H9 (cell line): Measurements from ENCODE around the gene IL1RAPL1. TPM values are rescaled to one million over a fixed set of nuclear protein-coding genes. Genes with fewer than 3 reads are reported as not detected.

Experiments used
- DNase-seq: peaks from one replicate; pipeline ENCODE4 v3.0.0-alpha.2; 2017
- H2AFZ ChIP-seq: one replicate; pipeline ENCODE4 v1.6.1; 2013; ENCODE audit warnings: mild to moderate bottlenecking, low read length, control low read depth, moderate library complexity
- H2AK5ac ChIP-seq: 2 replicates; pipeline ENCODE4 v1.6.1; 2013; ENCODE audit warnings: low read length, control low read depth, mixed read lengths; ENCODE audit not compliant: insufficient read length
- H2BK120ac ChIP-seq: one replicate; pipeline ENCODE4 v1.6.1; 2013; ENCODE audit warnings: low read depth, mild to moderate bottlenecking, low read length, control low read depth, inconsistent platforms; ENCODE audit not compliant: poor library complexity, severe bottlenecking
- H2BK12ac ChIP-seq: 2 replicates; pipeline ENCODE4 v1.6.1; 2013; ENCODE audit warnings: low read length, control low read depth, mixed read lengths, low read depth; ENCODE audit not compliant: insufficient read length
- H2BK15ac ChIP-seq: 2 replicates; pipeline ENCODE4 v1.6.1; 2013; ENCODE audit warnings: low read depth, low read length, control low read depth
- H2BK20ac ChIP-seq: one replicate; pipeline ENCODE4 v1.6.1; 2013; ENCODE audit warnings: low read depth, mild to moderate bottlenecking, low read length, control low read depth, inconsistent platforms; ENCODE audit not compliant: poor library complexity, severe bottlenecking
- H2BK5ac ChIP-seq: 2 replicates; pipeline ENCODE4 v1.6.1; 2013; ENCODE audit warnings: low read length, control low read depth, mixed read lengths; ENCODE audit not compliant: insufficient read length
- H3K14ac ChIP-seq: 2 replicates; pipeline ENCODE4 v1.6.1; 2013; ENCODE audit warnings: low read length, control low read depth; ENCODE audit not compliant: insufficient read depth
- H3K18ac ChIP-seq: 2 replicates; pipeline ENCODE4 v1.6.1; 2013; ENCODE audit warnings: low read depth, mild to moderate bottlenecking, mixed read lengths, low read length, control low read depth; ENCODE audit not compliant: insufficient read length
- H3K23ac ChIP-seq: 2 replicates; pipeline ENCODE4 v1.6.1; 2013; ENCODE audit warnings: low read length, control low read depth, mixed read lengths, low read depth; ENCODE audit not compliant: insufficient read length
- H3K23me2 ChIP-seq: 2 replicates; pipeline ENCODE4 v1.6.1; 2013; ENCODE audit warnings: low read depth, mild to moderate bottlenecking, mixed read lengths, low read length, control low read depth; ENCODE audit not compliant: insufficient read length, poor library complexity, severe bottlenecking
- H3K27ac ChIP-seq: 2 replicates; pipeline ENCODE4 v1.5.1; 2013; ENCODE audit warnings: low read length, control low read depth, mixed read lengths, low read depth; ENCODE audit not compliant: insufficient read length
- H3K27me3 ChIP-seq: 2 replicates; pipeline ENCODE4 v1.6.1; 2013; ENCODE audit warnings: low read length, control low read depth, inconsistent platforms; ENCODE audit not compliant: insufficient read depth
- H3K4ac ChIP-seq: 2 replicates; pipeline ENCODE4 v1.6.1; 2013; ENCODE audit warnings: low read depth, mild to moderate bottlenecking, control low read depth, inconsistent platforms, low read length, moderate library complexity
- H3K4me1 ChIP-seq: 2 replicates; pipeline ENCODE4 v1.6.1; 2013; ENCODE audit warnings: low read length, control low read depth, inconsistent platforms; ENCODE audit not compliant: insufficient read depth
- H3K4me2 ChIP-seq: 2 replicates; pipeline ENCODE4 v1.6.1; 2013; ENCODE audit warnings: low read length, control low read depth, mixed read lengths; ENCODE audit not compliant: insufficient read length, insufficient read depth
- H3K56ac ChIP-seq: 2 replicates; pipeline ENCODE4 v1.6.1; 2013; ENCODE audit warnings: low read depth, mild to moderate bottlenecking, mixed read lengths, low read length, control low read depth; ENCODE audit not compliant: insufficient read length
- H3K79me1 ChIP-seq: 2 replicates; pipeline ENCODE4 v1.6.1; 2013; ENCODE audit warnings: low read depth, mild to moderate bottlenecking, moderate library complexity, low read length, control low read depth, inconsistent platforms; ENCODE audit not compliant: insufficient read depth, poor library complexity, severe bottlenecking
- H3K79me2 ChIP-seq: 2 replicates; pipeline ENCODE4 v1.6.1; 2013; ENCODE audit warnings: low read length, control low read depth, inconsistent platforms; ENCODE audit not compliant: insufficient read depth
- H3K9ac ChIP-seq: 2 replicates; pipeline ENCODE4 v1.6.1; 2013; ENCODE audit warnings: low read length, control low read depth, mixed read lengths; ENCODE audit not compliant: insufficient read length; ENCODE audit errors: extremely low read depth
- H3K9me3 ChIP-seq: one replicate; pipeline ENCODE4 v1.6.1; 2013; ENCODE audit warnings: low read depth, low read length, inconsistent platforms; ENCODE audit not compliant: control insufficient read depth
- H3T11ph ChIP-seq: one replicate; pipeline ENCODE4 v1.6.1; 2013; ENCODE audit warnings: mild to moderate bottlenecking, low read length, control low read depth, inconsistent platforms
- H4K20me1 ChIP-seq: one replicate; pipeline ENCODE4 v1.6.1; 2013; ENCODE audit not compliant: control insufficient read depth, insufficient read length, insufficient read depth
- H4K5ac ChIP-seq: 2 replicates; pipeline ENCODE4 v1.6.1; 2013; ENCODE audit warnings: low read depth, mild to moderate bottlenecking, mixed read lengths, low read length, control low read depth; ENCODE audit not compliant: insufficient read length
- H4K8ac ChIP-seq: replicated peaks from 2 replicates; pipeline ENCODE4 v1.6.1; 2013; ENCODE audit warnings: low read length, control low read depth, mixed read lengths, low read depth; ENCODE audit not compliant: insufficient read length
- H4K91ac ChIP-seq: 2 replicates; pipeline ENCODE4 v1.6.1; 2013; ENCODE audit warnings: low read depth, mild to moderate bottlenecking, moderate library complexity, mixed read lengths, low read length, control low read depth; ENCODE audit not compliant: insufficient read length
- H3K27ac Mint-ChIP-seq, 3 experiments: 2 replicates in 2 of 3; 3 replicates in 1 of 3; pipeline ENCODE4 v1.8.0; 2020 to 2021; ENCODE audit warnings: mixed read lengths in 3 of 3, mild to moderate bottlenecking in 1 of 3, moderate library complexity in 1 of 3
- H3K27me3 Mint-ChIP-seq: 2 replicates; pipeline ENCODE4 v1.8.0; 2021; ENCODE audit warnings: low read depth, mild to moderate bottlenecking, moderate library complexity, mixed read lengths
- H3K36me3 Mint-ChIP-seq, 3 experiments: 2 replicates in 2 of 3; 3 replicates in 1 of 3; pipeline ENCODE4 v1.8.0; 2020 to 2021; ENCODE audit warnings: low read depth in 3 of 3, mixed read lengths in 3 of 3; ENCODE audit not compliant: insufficient read depth in 1 of 3
- H3K4me1 Mint-ChIP-seq, 2 experiments: 2 replicates each; pipeline ENCODE4 v1.8.0; 2020; ENCODE audit warnings: mixed read lengths in 2 of 2
- H3K4me3 Mint-ChIP-seq, 2 experiments: 2 replicates in 1 of 2; 3 replicates in 1 of 2; pipeline ENCODE4 v1.8.0; 2020 to 2021; ENCODE audit warnings: mild to moderate bottlenecking in 2 of 2, mixed read lengths in 2 of 2, moderate library complexity in 1 of 2
- H3K9me3 Mint-ChIP-seq, 2 experiments: 2 replicates in 1 of 2; 3 replicates in 1 of 2; pipeline ENCODE4 v1.8.0; 2020; ENCODE audit warnings: mild to moderate bottlenecking in 2 of 2, mixed read lengths in 2 of 2, moderate library complexity in 1 of 2
- CTCF ChIP-seq: fragments of 200-600 bp; sonication (generic); conservative IDR thresholded peaks from 3 replicates; pipeline ENCODE4 v1.8.0; 2021; ENCODE audit warnings: antibody characterized with exemption, mild to moderate bottlenecking
- WGBS: extraction: QIAGEN DNeasy Blood & Tissue Kit; methylation state at CpG from one replicate; pipeline ENCODE4 v1.1.7; 2013; ENCODE audit warnings: missing lambda C conversion rate, low lambda C conversion rate, mixed read lengths; ENCODE audit not compliant: insufficient read length; ENCODE audit errors: extremely low coverage; 5-methylcytosine and 5-hydroxymethylcytosine counted together
- total RNA-seq: library from RNA; stranded (reverse); gene quantifications from 2 replicates; pipeline ENCODE4 v1.2.1, GENCODE V29; 2021

The IL1RAPL1 gene
- total RNA-seq, 1 experiment from 2014 or later: 0.31 TPM

GRCh38 chrX:28946846-28947245 lies 359.6 kb downstream of the IL1RAPL1 start:
- H2BK5ac ChIP-seq: no peak overlapping the region
- no peak overlapping the region for H3K4me2 ChIP-seq
- H2AFZ ChIP-seq: no peak overlapping the region
- H3T11ph ChIP-seq: no peak overlapping the region
- Mint-ChIP-seq H3K27me3 (no peaks in the 10 kb centered on the region), H3K4me3 (no peak overlapping the region), H3K27ac (no peak overlapping the region), H3K36me3 (no peaks in the 10 kb centered on the region; a peak in 1 of 7 replicates), H3K4me1 (no peaks in the 10 kb centered on the region), H3K9me3 (peaks cover 0 to 19% of the 10 kb centered on the region in 2 experiments)
- H2AK5ac ChIP-seq: no peak overlapping the region
- H3K27me3 ChIP-seq: no peaks in the 10 kb centered on the region
- H4K8ac ChIP-seq: no peak overlapping the region
- H2BK20ac ChIP-seq: no peak overlapping the region
- H3K56ac ChIP-seq: no peak overlapping the region
- no peaks in the 10 kb centered on the region for H3K79me2 ChIP-seq
- no peak for DNase-seq
- WGBS: no CpG with 5 or more reads among the region's 3 CpGs
- H2BK15ac ChIP-seq: no peak overlapping the region
- no peak overlapping the region for H3K4ac ChIP-seq
- H3K4me1 ChIP-seq: no peaks in the 10 kb centered on the region
- TF ChIP-seq CTCF: no peak
- H4K5ac ChIP-seq: no peak overlapping the region
- no peaks in the 10 kb centered on the region for H4K20me1 ChIP-seq
- no peak overlapping the region for H3K14ac ChIP-seq
- H3K79me1 ChIP-seq: no peaks in the 10 kb centered on the region
- no peaks in the 10 kb centered on the region for H3K9me3 ChIP-seq
- H4K91ac ChIP-seq: no peak overlapping the region
- no peak overlapping the region for H3K23ac ChIP-seq
- H3K27ac ChIP-seq: no peak overlapping the region
- H3K9ac ChIP-seq: no peak overlapping the region
- H2BK12ac ChIP-seq: no peak overlapping the region
- H2BK120ac ChIP-seq: no peak overlapping the region
- no peak overlapping the region for H3K18ac ChIP-seq
- H3K23me2 ChIP-seq: no peaks in the 10 kb centered on the region
